ENCODE measurements around the gene MAP4K2. TPM values are rescaled to one million over a fixed set of nuclear protein-coding genes. Genes with fewer than 3 reads are reported as not detected.

The MAP4K2 gene
- total and polyA plus RNA-seq, 9 of the 15 experiments (the other 6 are each of a cell fraction or from before 2014, with no cell fraction given) = 0.13 to 14.5 (median 7.3) TPM

- Histone ChIP-seq H3K79me2 (ENCODE audit: control insufficient read depth, insufficient read depth, low read length) (peaks cover 5% of the 10 kb centered on the region), H2AFZ (ENCODE audit: low read depth, low read length) (no peak overlapping the region), H3K9me1 (ENCODE audit: control insufficient read depth, insufficient read depth, low read length) (peaks cover 6% of the 10 kb centered on the region), H3K9ac (ENCODE audit: insufficient read depth in 1 of 2, low read depth in 2 of 2, low read length in 2 of 2) (peak overlapping the region in 1 of 2 experiments; percentile 76; a peak in 1 of 4 replicates), H3K36me3 (ENCODE audit: control insufficient read depth, insufficient read depth, low read length) (peaks cover 53% of the 10 kb centered on the region; the same call in 2 of the 3 replicates), H3K9me3 (replicated peaks; ENCODE audit: control insufficient read depth, insufficient read depth, low read depth, low read length) (no peaks in the 10 kb centered on the region), H3K4me3 (no peak overlapping the region), H3K27ac (ENCODE audit: extremely low read depth, low read depth, low read length) (peak overlapping the region; percentile 62; the same call in 2 of the 3 replicates), H3K4me2 (ENCODE audit: insufficient read depth, low read length) (no peak overlapping the region), H4K20me1 (replicated peaks; ENCODE audit: control insufficient read depth, insufficient read depth, low read length) (peaks cover 29% of the 10 kb centered on the region), H3K27me3 (ENCODE audit: control insufficient read depth in 2 of 2, insufficient read depth in 2 of 2, low read length in 2 of 2) (no peaks in the 10 kb centered on the region), H3K4me1 (replicated peaks in 1 of 2; ENCODE audit: control insufficient read depth in 2 of 2, insufficient read depth in 2 of 2, low read length in 2 of 2) (peaks cover 16 to 68% of the 10 kb centered on the region in 2 experiments)
- WGBS (ENCODE audit: insufficient coverage, low coverage, missing lambda C conversion rate) = 83% methylated on average over 5 of the region's 5 CpGs
- peak; percentile 12 for ATAC-seq
- POLR2A ChIA-PET = interaction anchor here (0.8 to 7.9 kb wide), 6 partner anchors 9 to 21 kb away, joined by 3 to 168 read pairs (median 4); partner anchors contain the start of genes RASGRP2 and SF1
- TF ChIP-seq ZFP30 (CRISPR knock-in tag; IDR thresholded peaks at IDR 0.05; ENCODE audit: borderline replicate concordance) (no peak), RBM22 (IDR thresholded peaks at IDR 0.05; ENCODE audit: low read depth, low read length, poor library complexity, severe bottlenecking) (peak; percentile 64), POLR2G (IDR thresholded peaks at IDR 0.05; ENCODE audit: low read depth, low read length) (0 out of 2 replicates have a peak, but pooled peaks have one; percentile 9), BCLAF1 (IDR thresholded peaks at IDR 0.05; ENCODE audit: borderline replicate concordance in 1 of 2, control insufficient read depth in 1 of 2, low read depth in 2 of 2, low read length in 1 of 2) (0 out of 4 replicates have a peak, but pooled peaks of 1 of the 2 experiments have one; percentile 30), SPI1 (IDR thresholded peaks at IDR 0.05; ENCODE audit: borderline replicate concordance, low read depth, low read length) (no peak), SUPT5H (IDR thresholded peaks at IDR 0.05) (peak; percentile 77), E2F8 (IDR thresholded peaks at IDR 0.05; ENCODE audit: low read depth, partially characterized antibody) (peak; percentile 15), SIRT6 (IDR thresholded peaks at IDR 0.05; ENCODE audit: low read depth, low read length) (peak; percentile 47), POLR2AphosphoS2 (IDR thresholded peaks at IDR 0.05; ENCODE audit: low read length) (peak; percentile 42; the same call in 1 of the 2 replicates), POLR2B (IDR thresholded peaks at IDR 0.05; ENCODE audit: low read depth, partially characterized antibody) (peak; percentile 53), CHCHD3 (CRISPR knock-in tag; IDR thresholded peaks at IDR 0.05) (0 out of 2 replicates have a peak, but pooled peaks have one; percentile 11), MEF2A (IDR thresholded peaks at IDR 0.05; ENCODE audit: control insufficient read depth, low read depth, low read length) (no peak), POLR2A (conservative IDR thresholded peaks at IDR 0.05) (peak; percentile 74), CEBPG (CRISPR knock-in tag; IDR thresholded peaks at IDR 0.05) (no peak), CEBPG (tag; conservative IDR thresholded peaks at IDR 0.05 in 1 of 2, IDR thresholded peaks at IDR 0.05 in 1 of 2) (no peak), POLR2AphosphoS5 (IDR thresholded peaks at IDR 0.05; ENCODE audit: control insufficient read depth, insufficient read depth, low read depth, low read length) (peak; percentile 19; the same call in 1 of the 2 replicates)
- intact Hi-C loops (cut with micrococcal nuclease) = no loop called here
- FAIRE-seq = peak; percentile 6
- in situ Hi-C loops (cut with MboI) = no loop called here
- DNase-seq (ENCODE audit: extremely low read depth in 1 of 4, low spot score in 3 of 4) = peak in 1 of 4 experiments; percentile 17
- BruUV-seq (replicated peaks) = no TSS peak
- CTCF ChIA-PET (ENCODE audit: low intra/inter-chr PET ratio) = no interaction called here
These were observed 40.7 kb downstream of the MAP4K2 start for GRCh38 chr11:64762277-64762673.

Measured in K562 (cell line).